Measurements from ENCODE around the gene LRRFIP1. TPM values are rescaled to one million over a fixed set of nuclear protein-coding genes. Genes with fewer than 3 reads are reported as not detected.
A peak's percentile ranks its signal among the peaks of the same experiment; 100 is the strongest.

LRRFIP1 gene
- total RNA-seq, 1 donor from 2014 or later = 133 TPM

DNA sequence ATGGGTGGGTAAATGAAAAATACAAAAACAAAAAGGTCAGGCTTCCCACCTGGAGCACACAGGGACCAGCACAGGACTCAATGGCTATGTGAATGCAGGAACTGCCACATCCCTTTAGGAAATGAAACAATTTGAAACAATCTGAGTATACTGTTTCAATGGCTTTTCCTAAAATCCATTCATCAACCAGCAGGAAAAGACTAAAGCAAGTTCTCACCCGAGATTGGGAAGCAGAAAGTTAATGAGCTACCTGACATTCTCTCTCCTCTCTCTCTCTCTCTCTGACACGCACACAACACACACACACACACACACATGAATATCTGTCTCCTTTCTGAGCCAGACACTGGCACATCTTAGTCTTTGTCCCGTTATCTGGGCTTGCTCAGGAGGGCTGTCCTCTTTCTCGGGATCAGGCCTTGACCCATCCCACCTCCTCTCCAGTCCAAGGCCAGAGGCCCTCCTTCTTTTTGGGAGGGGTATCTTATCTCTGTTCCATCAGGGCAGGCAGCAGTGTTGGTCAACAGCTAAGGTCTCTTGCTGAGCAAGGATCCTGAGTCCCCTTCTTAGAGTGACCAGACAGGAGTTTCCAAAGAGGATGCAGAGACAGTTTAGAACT is 11.6 kb upstream of the LRRFIP1 start:
- Histone ChIP-seq H3K9me3 (no peaks in the 10 kb centered on the region), H3K27ac (peak overlapping the region; percentile 89 to 93), H3K4me1 (peaks cover 13 to 51% of the 10 kb centered on the region in 2 donors), H3K27me3 (no peaks in the 10 kb centered on the region), H3K4me3 (no peak overlapping the region), H3K36me3 (no peaks in the 10 kb centered on the region)
- intact Hi-C loops (cut with DNase I) = loop anchor here (1.0 kb wide), 1 partner anchor 15 kb away; no protein-coding TSS in a partner anchor
- no peak for DNase-seq (ENCODE audit: low spot score in 2 of 2)
- TF ChIP-seq, protein P1, sequence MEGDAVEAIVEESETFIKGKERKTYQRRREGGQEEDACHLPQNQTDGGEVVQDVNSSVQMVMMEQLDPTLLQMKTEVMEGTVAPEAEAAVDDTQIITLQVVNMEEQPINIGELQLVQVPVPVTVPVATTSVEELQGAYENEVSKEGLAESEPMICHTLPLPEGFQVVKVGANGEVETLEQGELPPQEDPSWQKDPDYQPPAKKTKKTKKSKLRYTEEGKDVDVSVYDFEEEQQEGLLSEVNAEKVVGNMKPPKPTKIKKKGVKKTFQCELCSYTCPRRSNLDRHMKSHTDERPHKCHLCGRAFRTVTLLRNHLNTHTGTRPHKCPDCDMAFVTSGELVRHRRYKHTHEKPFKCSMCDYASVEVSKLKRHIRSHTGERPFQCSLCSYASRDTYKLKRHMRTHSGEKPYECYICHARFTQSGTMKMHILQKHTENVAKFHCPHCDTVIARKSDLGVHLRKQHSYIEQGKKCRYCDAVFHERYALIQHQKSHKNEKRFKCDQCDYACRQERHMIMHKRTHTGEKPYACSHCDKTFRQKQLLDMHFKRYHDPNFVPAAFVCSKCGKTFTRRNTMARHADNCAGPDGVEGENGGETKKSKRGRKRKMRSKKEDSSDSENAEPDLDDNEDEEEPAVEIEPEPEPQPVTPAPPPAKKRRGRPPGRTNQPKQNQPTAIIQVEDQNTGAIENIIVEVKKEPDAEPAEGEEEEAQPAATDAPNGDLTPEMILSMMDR (IDR thresholded peaks at IDR 0.05) = no peak

DNA sequence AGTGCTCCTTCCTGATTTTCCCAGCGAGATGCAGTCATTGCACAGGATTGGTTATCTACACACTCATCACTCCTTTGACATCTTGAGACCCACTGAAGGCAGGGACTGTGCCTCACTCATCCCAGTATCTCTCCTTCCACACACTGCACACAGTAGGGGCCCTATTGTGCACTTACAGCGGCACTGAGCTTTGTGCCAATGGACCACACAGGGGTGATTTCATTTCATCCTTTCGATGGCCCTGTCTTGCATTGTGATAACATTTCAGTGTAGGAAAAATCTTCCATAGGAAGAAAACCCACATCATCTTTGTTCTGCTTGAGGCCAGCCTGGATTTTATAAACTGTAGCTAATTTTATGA is 11.0 kb upstream of the LRRFIP1 start:
- TF ChIP-seq, protein P1 (IDR thresholded peaks at IDR 0.05) = no peak
- no peak for DNase-seq (ENCODE audit: low spot score in 2 of 2)
- Histone ChIP-seq H3K27ac (peak overlapping the region; percentile 89 to 93), H3K9me3 (no peaks in the 10 kb centered on the region), H3K36me3 (no peaks in the 10 kb centered on the region), H3K4me1 (peaks cover 13 to 51% of the 10 kb centered on the region in 2 donors), H3K27me3 (no peaks in the 10 kb centered on the region), H3K4me3 (no peak overlapping the region)
- intact Hi-C loops (cut with DNase I) = loop anchor here (1.0 kb wide), 1 partner anchor 16 kb away; no protein-coding TSS in a partner anchor

DNA sequence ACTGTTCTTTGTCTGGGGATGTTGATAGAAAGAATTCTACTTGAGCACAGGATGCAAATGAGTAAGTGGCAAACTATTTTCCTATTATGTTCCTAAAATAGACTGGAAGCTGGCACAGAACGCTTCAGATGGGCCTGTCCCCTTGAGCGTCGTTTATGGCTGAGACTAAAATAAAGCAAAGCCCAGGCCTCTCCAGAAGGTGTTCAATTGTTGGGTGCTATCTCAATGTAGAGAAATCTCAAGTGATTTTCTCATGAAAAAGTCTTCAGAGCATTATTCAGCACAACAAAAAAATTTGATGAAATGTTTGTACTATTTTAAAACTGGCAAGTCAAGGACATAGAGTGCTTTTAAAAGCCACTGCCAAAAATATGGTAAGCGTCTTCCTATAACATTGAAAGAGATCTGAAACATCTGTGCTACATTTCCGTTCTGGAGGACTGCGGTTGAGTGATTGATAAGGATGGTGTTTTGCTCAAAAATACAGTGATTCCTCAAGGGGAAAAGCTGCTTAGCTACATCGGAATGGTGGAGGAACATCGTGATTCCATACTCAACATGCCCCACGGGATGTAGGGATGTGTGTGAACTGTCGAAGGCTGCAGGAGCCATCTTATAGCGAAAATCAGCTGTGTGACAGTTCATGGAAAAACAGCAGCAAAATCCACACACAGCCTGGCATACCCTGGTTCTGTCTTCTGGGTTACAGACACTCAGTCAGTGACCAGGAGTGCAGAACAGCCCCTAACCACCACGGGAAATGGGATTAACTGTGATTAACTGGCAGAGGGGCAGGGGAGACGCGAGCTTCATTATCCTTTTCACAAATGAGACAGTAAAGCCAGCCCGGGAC is 10.4 kb upstream of the LRRFIP1 start:
- H3K4me1 ChIP-seq = peaks cover 13 to 51% of the 10 kb centered on the region in 2 donors
- H3K27me3 ChIP-seq = no peaks in the 10 kb centered on the region
- peak overlapping the region; percentile 89 to 93 for H3K27ac ChIP-seq
- no peak overlapping the region for H3K4me3 ChIP-seq
- no peaks in the 10 kb centered on the region for H3K9me3 ChIP-seq
- TF ChIP-seq, protein P1 (IDR thresholded peaks at IDR 0.05) = no peak
- DNase-seq (ENCODE audit: low spot score in 2 of 2) = no peak
- H3K36me3 ChIP-seq = no peaks in the 10 kb centered on the region
- intact Hi-C loops (cut with DNase I) = loop anchor here (1.0 kb wide), 1 partner anchor 17 kb away; no protein-coding TSS in a partner anchor

DNA sequence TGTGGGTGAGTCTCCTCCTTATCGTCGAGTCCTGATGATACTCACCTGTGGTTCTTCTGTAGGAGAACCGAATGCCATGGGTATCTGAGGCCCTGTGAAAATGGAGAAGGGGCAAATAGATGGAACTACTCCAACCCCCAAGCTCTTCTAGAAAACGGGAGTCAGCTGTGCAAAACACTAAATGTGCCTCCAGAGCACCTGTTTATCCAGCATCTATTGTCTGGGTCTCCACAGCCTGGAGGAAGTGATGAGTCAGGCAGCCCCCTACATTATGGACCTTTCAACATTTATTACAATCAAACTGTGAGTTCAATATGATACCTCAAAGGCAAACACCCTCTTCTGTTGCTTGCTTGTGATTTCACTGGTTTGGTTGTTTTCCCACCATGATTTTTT is 9.8 kb upstream of the LRRFIP1 start:
- TF ChIP-seq, protein P1 (IDR thresholded peaks at IDR 0.05) = no peak
- H3K4me3 ChIP-seq = no peak overlapping the region
- H3K4me1 ChIP-seq = peaks cover 13 to 51% of the 10 kb centered on the region in 2 donors
- no peak for DNase-seq (ENCODE audit: low spot score in 2 of 2)
- peak overlapping the region; percentile 89 to 93 for H3K27ac ChIP-seq
- no peaks in the 10 kb centered on the region for H3K9me3 ChIP-seq
- H3K36me3 ChIP-seq = no peaks in the 10 kb centered on the region
- intact Hi-C loops (cut with DNase I) = no loop called here
- H3K27me3 ChIP-seq = no peaks in the 10 kb centered on the region

DNA sequence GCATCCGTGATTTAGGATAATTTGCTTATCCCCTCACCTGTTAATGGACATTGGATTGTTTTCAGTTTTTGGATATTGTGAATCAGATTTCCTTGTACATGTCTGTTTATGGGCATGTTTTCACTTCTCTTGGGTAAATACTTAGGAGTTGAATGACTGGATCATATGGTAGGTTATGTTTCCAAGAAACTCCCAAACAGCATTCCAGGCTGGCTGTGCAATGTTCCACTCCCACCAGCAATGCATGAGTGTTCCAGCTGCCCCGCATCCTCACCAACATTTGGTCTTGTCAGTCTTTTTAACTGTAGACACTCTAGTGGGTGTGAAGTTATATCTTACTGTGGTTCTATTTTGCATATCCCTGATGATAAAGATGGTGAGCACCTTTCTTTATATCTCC is 8.9 kb upstream of the LRRFIP1 start:
- peaks cover 13 to 51% of the 10 kb centered on the region in 2 donors for H3K4me1 ChIP-seq
- TF ChIP-seq, protein P1 (IDR thresholded peaks at IDR 0.05) = no peak
- H3K27ac ChIP-seq = peak overlapping the region; percentile 89 to 93
- intact Hi-C loops (cut with DNase I) = loop anchor here (2.0 kb wide), 1 partner anchor 76 kb away; no protein-coding TSS in a partner anchor
- no peak overlapping the region for H3K4me3 ChIP-seq
- no peaks in the 10 kb centered on the region for H3K36me3 ChIP-seq
- no peaks in the 10 kb centered on the region for H3K9me3 ChIP-seq
- H3K27me3 ChIP-seq = no peaks in the 10 kb centered on the region
- DNase-seq (ENCODE audit: low spot score in 2 of 2) = no peak

Measured in ascending aorta (tissue), 2 donors.